Caco-2 (cell line): ENCODE data around the gene TBX4. TPM values are rescaled to one million over a fixed set of nuclear protein-coding genes. Genes with fewer than 3 reads are reported as not detected.
A peak's percentile ranks its signal among the peaks of the same experiment; 100 is the strongest.

Source experiments
- BruUV-seq: library from RNA; stranded (reverse); fragments of 400-500 nt; replicated peaks from 2 replicates; lab custom pipeline; 2021; lab: Mats Ljungman, UMichigan
- CTCF ChIA-PET: fragments of 300-600 bp; sonication (Branson Sonifier 250); formaldehyde crosslinking; loops from one replicate; lab custom pipeline; 2022; ENCODE audit warnings: antibody characterized with exemption; lab: Charles Lee
- POLR2A ChIA-PET: fragments of 300-600 bp; sonication (Branson Sonifier 250); formaldehyde crosslinking; loops from one replicate; lab custom pipeline; 2022; ENCODE audit warnings: antibody characterized with exemption; lab: Charles Lee
- DNase-seq, 2 experiments: peaks; one replicate each; pipeline versions ENCODE4 v3.0.0 to v3.0.0-alpha.2; 2020 to 2022
- H3K27me3 ChIP-seq: replicated peaks from 2 replicates; pipeline ENCODE4 v1.6.0; 2011; ENCODE audit warnings: low read length; ENCODE audit not compliant: control insufficient read depth, insufficient read depth
- H3K36me3 ChIP-seq: 2 replicates; pipeline ENCODE4 v1.5.1; 2011; ENCODE audit warnings: low read length; ENCODE audit not compliant: control insufficient read depth, insufficient read depth
- H3K4me1 ChIP-seq: fragments of 250-450 bp; sonication (Bioruptor Pico); 2 replicates; pipeline ENCODE4 v1.5.1; 2020; ENCODE audit warnings: mild to moderate bottlenecking
- H3K4me3 ChIP-seq: 2 replicates; pipeline ENCODE4 v1.5.1; 2011; ENCODE audit warnings: low read depth, mild to moderate bottlenecking, control low read depth, low read length
- H3K9me3 ChIP-seq: fragments of 250-450 bp; sonication (Bioruptor Pico); 2 replicates; pipeline ENCODE4 v1.5.1; 2020; ENCODE audit warnings: mild to moderate bottlenecking, moderate library complexity
- H3K27ac Mint-ChIP-seq: one replicate; pipeline ENCODE4 v1.8.0; 2022; ENCODE audit warnings: mixed read lengths; ENCODE audit not compliant: unreplicated experiment
- H3K27me3 Mint-ChIP-seq: one replicate; pipeline ENCODE4 v1.8.0; 2022; ENCODE audit warnings: mixed read lengths; ENCODE audit not compliant: insufficient read depth, unreplicated experiment
- H3K36me3 Mint-ChIP-seq: one replicate; pipeline ENCODE4 v1.8.0; 2022; ENCODE audit warnings: mild to moderate bottlenecking, mixed read lengths; ENCODE audit not compliant: insufficient read depth, unreplicated experiment
- H3K4me1 Mint-ChIP-seq: one replicate; pipeline ENCODE4 v1.8.0; 2022; ENCODE audit warnings: low read depth, mixed read lengths; ENCODE audit not compliant: unreplicated experiment
- H3K4me3 Mint-ChIP-seq: one replicate; pipeline ENCODE4 v1.8.0; 2022; ENCODE audit warnings: mild to moderate bottlenecking, moderate library complexity, mixed read lengths; ENCODE audit not compliant: unreplicated experiment
- H3K9me3 Mint-ChIP-seq: one replicate; pipeline ENCODE4 v1.8.0; 2022; ENCODE audit warnings: mixed read lengths; ENCODE audit not compliant: unreplicated experiment
- intact Hi-C: fragments of 100-400 bp; cut with micrococcal nuclease; formaldehyde crosslinking; loops from one replicate; pipeline ENCODE4 v1.10.0; 2022; ENCODE audit not compliant: unreplicated experiment
- total RNA-seq: library from RNA; stranded (reverse); gene quantifications from 2 replicates; pipeline ENCODE4 v1.2.3, GENCODE V29; 2022
- TF ChIP-seq, protein P1 (sequence below), 2 experiments: fragments of 200-600 bp in 1 of 2; IDR thresholded peaks; 1 replicate in 1 of 2; 2 replicates in 1 of 2; pipeline versions ENCODE4 v1.5.1 to v1.8.0; 2011 to 2022; ENCODE audit warnings: antibody characterized with exemption in 1 of 2, control low read depth in 1 of 2, inconsistent platforms in 1 of 2, low read depth in 1 of 2, low read length in 1 of 2, mild to moderate bottlenecking in 1 of 2, moderate library complexity in 1 of 2; ENCODE audit not compliant: insufficient read depth in 1 of 2, severe bottlenecking in 1 of 2, unreplicated experiment in 1 of 2

TBX4 gene
- total RNA-seq, 1 experiment from 2014 or later = 2.5 TPM

DNA sequence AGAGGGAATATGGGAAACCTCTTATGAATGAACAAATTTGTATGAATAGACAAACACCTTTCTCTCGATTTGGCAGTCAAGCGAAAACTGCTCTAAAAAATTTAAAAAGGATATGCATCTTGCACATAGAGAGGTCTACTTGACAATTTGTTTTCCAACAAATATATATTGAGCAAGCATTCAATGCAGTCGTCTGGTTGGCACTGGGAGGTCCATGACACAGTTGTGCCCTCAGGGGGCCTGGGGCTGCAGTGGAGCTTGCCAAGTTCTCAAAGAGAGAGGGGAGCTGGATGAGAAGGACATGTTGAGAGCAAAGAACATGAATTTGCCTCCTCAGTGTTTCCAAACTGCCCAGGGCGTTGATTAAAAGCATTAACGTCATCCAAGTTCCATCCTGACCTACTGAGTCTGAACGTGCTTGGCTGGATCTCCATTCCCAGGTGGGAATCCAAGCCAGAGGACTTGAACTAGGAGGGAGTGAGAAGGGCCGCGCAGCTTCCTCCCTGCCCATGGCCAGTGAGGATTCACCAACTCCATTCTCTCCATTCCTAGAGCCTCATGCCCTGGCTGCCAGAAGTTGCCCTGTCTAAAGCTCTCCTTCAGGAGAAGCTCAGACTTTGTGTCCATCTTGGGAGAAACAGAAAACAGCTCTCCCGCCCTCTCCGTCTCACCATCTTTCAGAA, 28.1 kb upstream of the TBX4 start:
- Mint-ChIP-seq H3K4me1 (peaks cover 26% of the 10 kb centered on the region), H3K36me3 (no peaks in the 10 kb centered on the region), H3K9me3 (peaks cover 5% of the 10 kb centered on the region), H3K27me3 (no peaks in the 10 kb centered on the region), H3K27ac (no peak overlapping the region), H3K4me3 (no peak overlapping the region)
- Histone ChIP-seq H3K4me3 (no peak overlapping the region), H3K9me3 (peaks cover 7% of the 10 kb centered on the region; the same call in 1 of the 2 replicates), H3K27me3 (no peaks in the 10 kb centered on the region), H3K4me1 (peaks cover 20% of the 10 kb centered on the region), H3K36me3 (no peaks in the 10 kb centered on the region)
- intact Hi-C loops = no loop called here
- ChIA-PET POLR2A (interaction anchor here (0.6 kb wide), 1 partner anchor 37 kb away, joined by 5 read pairs; no protein-coding TSS in a partner anchor), CTCF (interaction anchor here (0.9 kb wide), 1 partner anchor 159 kb away, joined by 3 read pairs; no protein-coding TSS in a partner anchor)
- no TSS peak for BruUV-seq
- TF ChIP-seq, protein P1, sequence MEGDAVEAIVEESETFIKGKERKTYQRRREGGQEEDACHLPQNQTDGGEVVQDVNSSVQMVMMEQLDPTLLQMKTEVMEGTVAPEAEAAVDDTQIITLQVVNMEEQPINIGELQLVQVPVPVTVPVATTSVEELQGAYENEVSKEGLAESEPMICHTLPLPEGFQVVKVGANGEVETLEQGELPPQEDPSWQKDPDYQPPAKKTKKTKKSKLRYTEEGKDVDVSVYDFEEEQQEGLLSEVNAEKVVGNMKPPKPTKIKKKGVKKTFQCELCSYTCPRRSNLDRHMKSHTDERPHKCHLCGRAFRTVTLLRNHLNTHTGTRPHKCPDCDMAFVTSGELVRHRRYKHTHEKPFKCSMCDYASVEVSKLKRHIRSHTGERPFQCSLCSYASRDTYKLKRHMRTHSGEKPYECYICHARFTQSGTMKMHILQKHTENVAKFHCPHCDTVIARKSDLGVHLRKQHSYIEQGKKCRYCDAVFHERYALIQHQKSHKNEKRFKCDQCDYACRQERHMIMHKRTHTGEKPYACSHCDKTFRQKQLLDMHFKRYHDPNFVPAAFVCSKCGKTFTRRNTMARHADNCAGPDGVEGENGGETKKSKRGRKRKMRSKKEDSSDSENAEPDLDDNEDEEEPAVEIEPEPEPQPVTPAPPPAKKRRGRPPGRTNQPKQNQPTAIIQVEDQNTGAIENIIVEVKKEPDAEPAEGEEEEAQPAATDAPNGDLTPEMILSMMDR (IDR thresholded peaks at IDR 0.05; ENCODE audit: insufficient read depth in 1 of 2, low read depth in 1 of 2, low read length in 1 of 2, severe bottlenecking in 1 of 2, unreplicated experiment in 1 of 2) = no peak
- DNase-seq = no peak

DNA sequence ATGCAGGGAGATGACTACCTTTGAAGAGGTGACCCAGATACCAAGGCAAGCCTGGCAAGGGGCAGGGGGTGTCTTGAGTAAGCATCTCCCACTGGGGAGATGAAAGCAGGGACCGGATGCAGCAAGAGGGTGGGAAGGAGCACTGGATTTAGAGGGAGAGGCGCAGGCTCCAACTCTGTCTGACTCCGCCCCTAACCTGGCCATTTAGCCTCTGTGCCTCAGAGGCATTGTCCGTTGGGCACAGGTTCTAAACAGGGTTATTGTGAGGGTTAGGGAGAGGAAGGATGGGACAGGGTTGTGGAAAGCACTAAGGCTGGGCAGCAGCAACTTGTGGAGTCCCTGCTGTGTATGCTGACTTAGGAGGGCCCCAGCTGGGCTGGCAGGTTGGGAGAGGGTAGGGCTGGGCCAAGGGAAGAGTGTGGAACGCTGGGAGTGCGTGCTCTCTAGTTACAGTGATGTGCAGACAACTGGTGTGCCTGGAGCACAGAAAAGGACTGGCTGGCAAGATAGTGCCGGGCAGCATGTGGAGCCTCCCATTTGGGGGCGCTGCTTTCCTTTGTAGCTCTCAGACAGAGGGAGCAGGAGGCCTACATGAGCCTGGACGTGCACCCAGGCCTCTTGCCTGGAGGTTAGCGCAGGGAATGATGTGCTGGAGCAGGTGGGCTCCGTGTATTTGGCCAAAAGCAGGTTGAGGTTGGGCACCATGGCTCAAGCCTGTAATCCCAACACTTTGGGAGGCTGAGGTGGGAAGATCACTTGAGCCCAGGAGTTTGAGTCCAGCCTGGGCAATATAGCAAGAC, 26.3 kb upstream of the TBX4 start:
- H3K4me3 ChIP-seq = no peak overlapping the region
- intact Hi-C loops = no loop called here
- Mint-ChIP-seq H3K27ac (peak overlapping the region; percentile 31), H3K27me3 (no peaks in the 10 kb centered on the region), H3K4me1 (peaks cover 22% of the 10 kb centered on the region), H3K9me3 (no peaks in the 10 kb centered on the region), H3K4me3 (no peak overlapping the region), H3K36me3 (no peaks in the 10 kb centered on the region)
- ChIA-PET POLR2A (no interaction called here), CTCF (interaction anchor here (0.6 to 1.6 kb wide), 5 partner anchors 13 to 149 kb away, joined by 3 to 9 read pairs (median 5); no protein-coding TSS in a partner anchor)
- DNase-seq = peak; percentile 59 to 70
- peaks cover 20% of the 10 kb centered on the region for H3K4me1 ChIP-seq
- H3K36me3 ChIP-seq = no peaks in the 10 kb centered on the region
- no peaks in the 10 kb centered on the region for H3K27me3 ChIP-seq
- BruUV-seq = no TSS peak
- TF ChIP-seq, protein P1 (IDR thresholded peaks at IDR 0.05; ENCODE audit: insufficient read depth in 1 of 2, low read depth in 1 of 2, low read length in 1 of 2, severe bottlenecking in 1 of 2, unreplicated experiment in 1 of 2) = peak in 1 of 2 experiments; percentile 33
- peaks cover 7% of the 10 kb centered on the region; the same call in 1 of the 2 replicates for H3K9me3 ChIP-seq
